ENCODE measurements around the gene ASCL4.

ASCL4 gene

GRCh38 chr12:107776171-107776570, 1.7 kb downstream of the ASCL4 start:
- DNase-seq (ENCODE audit: extremely low spot score, insufficient read length, low read depth), result no peak
- no peak for FAIRE-seq

GRCh38 chr12:107778383-107779025, 4.0 kb downstream of the ASCL4 start:
- no peak for DNase-seq (ENCODE audit: extremely low spot score, insufficient read length, low read depth)
- no peak for FAIRE-seq

- DNase-seq (ENCODE audit: extremely low spot score, insufficient read length, low read depth) (peak; percentile 17), FAIRE-seq (peak; percentile 81)
Measured at GRCh38 chr12:107779077-107779831, 4.8 kb downstream of the ASCL4 start.

GRCh38 chr12:107780298-107780697, 5.8 kb downstream of the ASCL4 start:
- FAIRE-seq (no peak), DNase-seq (ENCODE audit: extremely low spot score, insufficient read length, low read depth) (no peak)

GRCh38 chr12:107782067-107782466, 7.6 kb downstream of the ASCL4 start:
- DNase-seq (ENCODE audit: extremely low spot score, insufficient read length, low read depth) (no peak), FAIRE-seq (peak; percentile 42)

GRCh38 chr12:107783406-107784376, 9.2 kb downstream of the ASCL4 start:
- FAIRE-seq (peak; percentile 80), DNase-seq (ENCODE audit: extremely low spot score, insufficient read length, low read depth) (no peak)

GRCh38 chr12:107788281-107788680, 13.8 kb downstream of the ASCL4 start:
- FAIRE-seq (no peak), DNase-seq (ENCODE audit: extremely low spot score, insufficient read length, low read depth) (no peak)

GRCh38 chr12:107788690-107789458, 14.4 kb downstream of the ASCL4 start:
- FAIRE-seq (no peak), DNase-seq (ENCODE audit: extremely low spot score, insufficient read length, low read depth) (no peak)

- no peak for DNase-seq (ENCODE audit: extremely low spot score, insufficient read length, low read depth)
- no peak for FAIRE-seq
Measured at GRCh38 chr12:107791465-107792089, 17.1 kb downstream of the ASCL4 start.

GRCh38 chr12:107794451-107794850, 19.9 kb downstream of the ASCL4 start:
- DNase-seq (ENCODE audit: extremely low spot score, insufficient read length, low read depth), result no peak
- no peak for FAIRE-seq

GRCh38 chr12:107798580-107798979, 24.1 kb downstream of the ASCL4 start:
- DNase-seq (ENCODE audit: extremely low spot score, insufficient read length, low read depth), result no peak
- FAIRE-seq, result no peak

GRCh38 chr12:107801150-107801549, 26.6 kb downstream of the ASCL4 start:
- FAIRE-seq, result no peak
- DNase-seq (ENCODE audit: extremely low spot score, insufficient read length, low read depth), result no peak

- FAIRE-seq (no peak), DNase-seq (ENCODE audit: extremely low spot score, insufficient read length, low read depth) (no peak)
Measured at GRCh38 chr12:107803092-107803491, 28.6 kb downstream of the ASCL4 start.

GRCh38 chr12:107805488-107806180, 31.1 kb downstream of the ASCL4 start:
- DNase-seq (ENCODE audit: extremely low spot score, insufficient read length, low read depth), result no peak
- no peak for FAIRE-seq

GRCh38 chr12:107807471-107808150, 33.1 kb downstream of the ASCL4 start:
- FAIRE-seq, result no peak
- DNase-seq (ENCODE audit: extremely low spot score, insufficient read length, low read depth), result no peak

- FAIRE-seq (no peak), DNase-seq (ENCODE audit: extremely low spot score, insufficient read length, low read depth) (no peak)
Measured at GRCh38 chr12:107817250-107817649, 42.7 kb downstream of the ASCL4 start.

- FAIRE-seq, result no peak
- no peak for DNase-seq (ENCODE audit: extremely low spot score, insufficient read length, low read depth)
Measured at GRCh38 chr12:107818984-107819383, 44.5 kb downstream of the ASCL4 start.

- DNase-seq (ENCODE audit: extremely low spot score, insufficient read length, low read depth) (no peak), FAIRE-seq (no peak)
Measured at GRCh38 chr12:107822356-107822755, 47.9 kb downstream of the ASCL4 start.
